ENCODE results near the gene NFASC. TPM values are rescaled to one million over a fixed set of nuclear protein-coding genes. Genes with fewer than 3 reads are reported as not detected.

NFASC gene
- total and polyA plus RNA-seq, 2 experiments from 2014 or later = 3.9 to 11.7 TPM

GRCh38 chr1:204894606-204895005 lies 23.9 kb downstream of the NFASC start:
- Mint-ChIP-seq H3K4me3 (no peak overlapping the region), H3K4me1 (peaks cover 17% of the 10 kb centered on the region), H3K36me3 (ENCODE audit: low read depth) (no peaks in the 10 kb centered on the region), H3K27ac (no peak overlapping the region), H3K27me3 (ENCODE audit: insufficient read depth, low read depth, poor library complexity) (peaks cover 4% of the 10 kb centered on the region), H3K9me3 (no peaks in the 10 kb centered on the region)
- Histone ChIP-seq H3K79me2 (replicated peaks; ENCODE audit: insufficient read depth) (no peaks in the 10 kb centered on the region), H2AFZ (no peak overlapping the region), H3K4me2 (no peak overlapping the region), H3K4me3 (no peak overlapping the region), H4K20me1 (replicated peaks; ENCODE audit: insufficient read depth) (no peaks in the 10 kb centered on the region), H3K9me2 (ENCODE audit: insufficient read depth) (0 out of 2 replicates have a peak, but pooled peaks cover 4% of the 10 kb centered on the region), H3F3A (replicated peaks; ENCODE audit: low read depth) (no peaks in the 10 kb centered on the region), H3K4me1 (ENCODE audit: insufficient read depth) (peaks cover 9% of the 10 kb centered on the region), H3K36me3 (ENCODE audit: insufficient read depth) (no peaks in the 10 kb centered on the region), H3K27ac (ENCODE audit: low read depth) (no peak overlapping the region), H3K27me3 (ENCODE audit: insufficient read depth) (no peaks in the 10 kb centered on the region)
- ATAC-seq = no peak
- no peak for DNase-seq (ENCODE audit: low spot score)
- TF ChIP-seq EZH2phosphoT487 (IDR thresholded peaks at IDR 0.05; ENCODE audit: unreplicated experiment) = no peak
- TF ChIP-seq ETS1 (IDR thresholded peaks at IDR 0.05) = no peak
- TF ChIP-seq STAT1 (IDR thresholded peaks at IDR 0.05; ENCODE audit: unreplicated experiment) = no peak
- TF ChIP-seq, protein P1, sequence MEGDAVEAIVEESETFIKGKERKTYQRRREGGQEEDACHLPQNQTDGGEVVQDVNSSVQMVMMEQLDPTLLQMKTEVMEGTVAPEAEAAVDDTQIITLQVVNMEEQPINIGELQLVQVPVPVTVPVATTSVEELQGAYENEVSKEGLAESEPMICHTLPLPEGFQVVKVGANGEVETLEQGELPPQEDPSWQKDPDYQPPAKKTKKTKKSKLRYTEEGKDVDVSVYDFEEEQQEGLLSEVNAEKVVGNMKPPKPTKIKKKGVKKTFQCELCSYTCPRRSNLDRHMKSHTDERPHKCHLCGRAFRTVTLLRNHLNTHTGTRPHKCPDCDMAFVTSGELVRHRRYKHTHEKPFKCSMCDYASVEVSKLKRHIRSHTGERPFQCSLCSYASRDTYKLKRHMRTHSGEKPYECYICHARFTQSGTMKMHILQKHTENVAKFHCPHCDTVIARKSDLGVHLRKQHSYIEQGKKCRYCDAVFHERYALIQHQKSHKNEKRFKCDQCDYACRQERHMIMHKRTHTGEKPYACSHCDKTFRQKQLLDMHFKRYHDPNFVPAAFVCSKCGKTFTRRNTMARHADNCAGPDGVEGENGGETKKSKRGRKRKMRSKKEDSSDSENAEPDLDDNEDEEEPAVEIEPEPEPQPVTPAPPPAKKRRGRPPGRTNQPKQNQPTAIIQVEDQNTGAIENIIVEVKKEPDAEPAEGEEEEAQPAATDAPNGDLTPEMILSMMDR (conservative IDR thresholded peaks at IDR 0.05; ENCODE audit: low read depth in 2 of 2) = no peak
- no peak for TF ChIP-seq JUNB (IDR thresholded peaks at IDR 0.05; ENCODE audit: unreplicated experiment)
- TF ChIP-seq NANOG (IDR thresholded peaks at IDR 0.05; ENCODE audit: borderline replicate concordance) = no peak
- no peak for TF ChIP-seq POLR2AphosphoS5 (IDR thresholded peaks at IDR 0.05; ENCODE audit: low read depth)
- no peak for TF ChIP-seq EZH2 (IDR thresholded peaks at IDR 0.05; ENCODE audit: low read depth, unreplicated experiment)
- no peak for TF ChIP-seq CREB1 (CRISPR knock-in tag; IDR thresholded peaks at IDR 0.05; ENCODE audit: low read depth)
- TF ChIP-seq ZNF331 (CRISPR knock-in tag; IDR thresholded peaks at IDR 0.05; ENCODE audit: low read depth) = no peak
- TF ChIP-seq, protein P2, sequence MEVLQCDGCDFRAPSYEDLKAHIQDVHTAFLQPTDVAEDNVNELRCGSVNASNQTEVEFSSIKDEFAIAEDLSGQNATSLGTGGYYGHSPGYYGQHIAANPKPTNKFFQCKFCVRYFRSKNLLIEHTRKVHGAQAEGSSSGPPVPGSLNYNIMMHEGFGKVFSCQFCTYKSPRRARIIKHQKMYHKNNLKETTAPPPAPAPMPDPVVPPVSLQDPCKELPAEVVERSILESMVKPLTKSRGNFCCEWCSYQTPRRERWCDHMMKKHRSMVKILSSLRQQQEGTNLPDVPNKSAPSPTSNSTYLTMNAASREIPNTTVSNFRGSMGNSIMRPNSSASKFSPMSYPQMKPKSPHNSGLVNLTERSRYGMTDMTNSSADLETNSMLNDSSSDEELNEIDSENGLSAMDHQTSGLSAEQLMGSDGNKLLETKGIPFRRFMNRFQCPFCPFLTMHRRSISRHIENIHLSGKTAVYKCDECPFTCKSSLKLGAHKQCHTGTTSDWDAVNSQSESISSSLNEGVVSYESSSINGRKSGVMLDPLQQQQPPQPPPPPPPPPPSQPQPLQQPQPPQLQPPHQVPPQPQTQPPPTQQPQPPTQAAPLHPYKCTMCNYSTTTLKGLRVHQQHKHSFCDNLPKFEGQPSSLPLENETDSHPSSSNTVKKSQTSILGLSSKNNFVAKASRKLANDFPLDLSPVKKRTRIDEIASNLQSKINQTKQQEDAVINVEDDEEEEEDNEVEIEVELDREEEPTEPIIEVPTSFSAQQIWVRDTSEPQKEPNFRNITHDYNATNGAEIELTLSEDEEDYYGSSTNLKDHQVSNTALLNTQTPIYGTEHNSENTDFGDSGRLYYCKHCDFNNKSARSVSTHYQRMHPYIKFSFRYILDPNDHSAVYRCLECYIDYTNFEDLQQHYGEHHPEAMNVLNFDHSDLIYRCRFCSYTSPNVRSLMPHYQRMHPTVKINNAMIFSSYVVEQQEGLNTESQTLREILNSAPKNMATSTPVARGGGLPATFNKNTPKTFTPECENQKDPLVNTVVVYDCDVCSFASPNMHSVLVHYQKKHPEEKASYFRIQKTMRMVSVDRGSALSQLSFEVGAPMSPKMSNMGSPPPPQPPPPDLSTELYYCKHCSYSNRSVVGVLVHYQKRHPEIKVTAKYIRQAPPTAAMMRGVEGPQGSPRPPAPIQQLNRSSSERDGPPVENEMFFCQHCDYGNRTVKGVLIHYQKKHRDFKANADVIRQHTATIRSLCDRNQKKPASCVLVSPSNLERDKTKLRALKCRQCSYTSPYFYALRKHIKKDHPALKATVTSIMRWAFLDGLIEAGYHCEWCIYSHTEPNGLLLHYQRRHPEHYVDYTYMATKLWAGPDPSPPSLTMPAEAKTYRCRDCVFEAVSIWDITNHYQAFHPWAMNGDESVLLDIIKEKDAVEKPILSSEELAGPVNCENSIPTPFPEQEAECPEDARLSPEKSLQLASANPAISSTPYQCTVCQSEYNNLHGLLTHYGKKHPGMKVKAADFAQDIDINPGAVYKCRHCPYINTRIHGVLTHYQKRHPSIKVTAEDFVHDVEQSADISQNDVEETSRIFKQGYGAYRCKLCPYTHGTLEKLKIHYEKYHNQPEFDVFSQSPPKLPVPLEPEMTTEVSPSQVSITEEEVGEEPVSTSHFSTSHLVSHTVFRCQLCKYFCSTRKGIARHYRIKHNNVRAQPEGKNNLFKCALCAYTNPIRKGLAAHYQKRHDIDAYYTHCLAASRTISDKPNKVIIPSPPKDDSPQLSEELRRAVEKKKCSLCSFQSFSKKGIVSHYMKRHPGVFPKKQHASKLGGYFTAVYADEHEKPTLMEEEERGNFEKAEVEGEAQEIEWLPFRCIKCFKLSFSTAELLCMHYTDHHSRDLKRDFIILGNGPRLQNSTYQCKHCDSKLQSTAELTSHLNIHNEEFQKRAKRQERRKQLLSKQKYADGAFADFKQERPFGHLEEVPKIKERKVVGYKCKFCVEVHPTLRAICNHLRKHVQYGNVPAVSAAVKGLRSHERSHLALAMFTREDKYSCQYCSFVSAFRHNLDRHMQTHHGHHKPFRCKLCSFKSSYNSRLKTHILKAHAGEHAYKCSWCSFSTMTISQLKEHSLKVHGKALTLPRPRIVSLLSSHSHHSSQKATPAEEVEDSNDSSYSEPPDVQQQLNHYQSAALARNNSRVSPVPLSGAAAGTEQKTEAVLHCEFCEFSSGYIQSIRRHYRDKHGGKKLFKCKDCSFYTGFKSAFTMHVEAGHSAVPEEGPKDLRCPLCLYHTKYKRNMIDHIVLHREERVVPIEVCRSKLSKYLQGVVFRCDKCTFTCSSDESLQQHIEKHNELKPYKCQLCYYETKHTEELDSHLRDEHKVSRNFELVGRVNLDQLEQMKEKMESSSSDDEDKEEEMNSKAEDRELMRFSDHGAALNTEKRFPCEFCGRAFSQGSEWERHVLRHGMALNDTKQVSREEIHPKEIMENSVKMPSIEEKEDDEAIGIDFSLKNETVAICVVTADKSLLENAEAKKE (CRISPR knock-in tag; IDR thresholded peaks at IDR 0.05) = no peak
- no peak for TF ChIP-seq ZNF114 (CRISPR knock-in tag; IDR thresholded peaks at IDR 0.05)
- TF ChIP-seq, protein P3, sequence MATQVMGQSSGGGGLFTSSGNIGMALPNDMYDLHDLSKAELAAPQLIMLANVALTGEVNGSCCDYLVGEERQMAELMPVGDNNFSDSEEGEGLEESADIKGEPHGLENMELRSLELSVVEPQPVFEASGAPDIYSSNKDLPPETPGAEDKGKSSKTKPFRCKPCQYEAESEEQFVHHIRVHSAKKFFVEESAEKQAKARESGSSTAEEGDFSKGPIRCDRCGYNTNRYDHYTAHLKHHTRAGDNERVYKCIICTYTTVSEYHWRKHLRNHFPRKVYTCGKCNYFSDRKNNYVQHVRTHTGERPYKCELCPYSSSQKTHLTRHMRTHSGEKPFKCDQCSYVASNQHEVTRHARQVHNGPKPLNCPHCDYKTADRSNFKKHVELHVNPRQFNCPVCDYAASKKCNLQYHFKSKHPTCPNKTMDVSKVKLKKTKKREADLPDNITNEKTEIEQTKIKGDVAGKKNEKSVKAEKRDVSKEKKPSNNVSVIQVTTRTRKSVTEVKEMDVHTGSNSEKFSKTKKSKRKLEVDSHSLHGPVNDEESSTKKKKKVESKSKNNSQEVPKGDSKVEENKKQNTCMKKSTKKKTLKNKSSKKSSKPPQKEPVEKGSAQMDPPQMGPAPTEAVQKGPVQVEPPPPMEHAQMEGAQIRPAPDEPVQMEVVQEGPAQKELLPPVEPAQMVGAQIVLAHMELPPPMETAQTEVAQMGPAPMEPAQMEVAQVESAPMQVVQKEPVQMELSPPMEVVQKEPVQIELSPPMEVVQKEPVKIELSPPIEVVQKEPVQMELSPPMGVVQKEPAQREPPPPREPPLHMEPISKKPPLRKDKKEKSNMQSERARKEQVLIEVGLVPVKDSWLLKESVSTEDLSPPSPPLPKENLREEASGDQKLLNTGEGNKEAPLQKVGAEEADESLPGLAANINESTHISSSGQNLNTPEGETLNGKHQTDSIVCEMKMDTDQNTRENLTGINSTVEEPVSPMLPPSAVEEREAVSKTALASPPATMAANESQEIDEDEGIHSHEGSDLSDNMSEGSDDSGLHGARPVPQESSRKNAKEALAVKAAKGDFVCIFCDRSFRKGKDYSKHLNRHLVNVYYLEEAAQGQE (IDR thresholded peaks at IDR 0.05; ENCODE audit: unreplicated experiment) = no peak
